GM23248 (cell line): ENCODE data around the gene SERPINI2.
"Not testable (repeated sequence)": the region's sequence is repeated elsewhere in the genome, so short reads cannot be mapped to it uniquely, and the experiment has no call there.

Source experiments
- EZH2 ChIP-seq: fragments of 200-600 bp; sonication (generic); IDR thresholded peaks from 2 replicates; pipeline ENCODE4 v1.6.1; 2018; ENCODE audit warnings: antibody characterized with exemption, mild to moderate bottlenecking; ENCODE audit not compliant: insufficient read depth, poor library complexity, severe bottlenecking
- EZH2phosphoT487 ChIP-seq: fragments of 200-600 bp; sonication (generic); IDR thresholded peaks from 2 replicates; pipeline ENCODE4 v1.6.1; 2018; ENCODE audit warnings: antibody characterized with exemption, moderate library complexity, mild to moderate bottlenecking, low read depth; ENCODE audit not compliant: insufficient read depth

DNA sequence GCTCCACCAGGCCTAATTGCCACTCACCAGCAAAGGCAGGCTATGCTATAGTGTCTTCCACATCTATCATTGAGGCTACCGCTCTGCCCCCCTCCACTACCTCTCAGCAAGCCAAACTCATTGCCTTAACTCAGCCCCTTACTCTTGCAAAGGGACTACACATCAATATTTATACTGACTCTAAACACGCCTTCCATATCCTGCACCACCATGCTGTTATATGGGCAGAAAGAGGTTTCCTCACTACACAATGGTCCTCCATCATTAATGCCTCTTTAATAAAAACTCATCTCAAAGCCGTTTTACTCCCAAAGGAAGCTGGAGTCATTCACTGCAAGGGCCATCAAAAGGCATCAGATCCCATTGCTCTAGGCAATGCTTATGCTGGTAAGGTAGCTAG lies 46.9 kb downstream of the SERPINI2 start:
- not testable (repeated sequence) for TF ChIP-seq EZH2, EZH2phosphoT487
